Myocyte (in vitro differentiated cells): ENCODE data around the gene BRAT1. TPM values are rescaled to one million over a fixed set of nuclear protein-coding genes. Genes with fewer than 3 reads are reported as not detected.

Source experiments
- DNase-seq: peaks from one replicate; pipeline ENCODE4 v3.0.0-alpha.2; 2012; ENCODE audit warnings: low read depth
- total RNA-seq: library from RNA; depleted of rRNA; stranded (reverse); fragments of >200 nt; gene quantifications from 2 replicates; pipeline ENCODE4 v1.2.3, GENCODE V29; 2014

The BRAT1 gene
- total RNA-seq, 1 donor from 2014 or later = 43.1 TPM

DNA sequence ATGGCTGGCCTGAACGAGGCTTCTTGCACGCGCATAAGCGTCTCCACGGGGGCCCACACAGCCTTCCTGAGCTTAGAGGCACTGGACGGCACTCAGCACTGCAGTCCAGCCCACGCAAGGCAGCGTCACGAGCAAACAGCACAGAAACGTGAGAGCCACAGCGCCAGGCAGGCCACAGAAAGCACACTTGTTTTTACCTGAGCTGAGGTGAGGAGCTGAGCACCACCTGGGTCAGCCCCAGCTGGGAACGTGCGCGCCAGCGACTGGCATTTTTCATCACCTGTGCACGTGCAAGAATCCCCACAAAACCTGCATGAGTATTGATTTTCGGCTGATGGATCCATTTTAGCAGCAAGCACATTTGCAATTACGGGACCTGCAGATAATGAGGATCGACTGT lies 30.1 kb upstream of the BRAT1 start:
- no peak for DNase-seq

DNA sequence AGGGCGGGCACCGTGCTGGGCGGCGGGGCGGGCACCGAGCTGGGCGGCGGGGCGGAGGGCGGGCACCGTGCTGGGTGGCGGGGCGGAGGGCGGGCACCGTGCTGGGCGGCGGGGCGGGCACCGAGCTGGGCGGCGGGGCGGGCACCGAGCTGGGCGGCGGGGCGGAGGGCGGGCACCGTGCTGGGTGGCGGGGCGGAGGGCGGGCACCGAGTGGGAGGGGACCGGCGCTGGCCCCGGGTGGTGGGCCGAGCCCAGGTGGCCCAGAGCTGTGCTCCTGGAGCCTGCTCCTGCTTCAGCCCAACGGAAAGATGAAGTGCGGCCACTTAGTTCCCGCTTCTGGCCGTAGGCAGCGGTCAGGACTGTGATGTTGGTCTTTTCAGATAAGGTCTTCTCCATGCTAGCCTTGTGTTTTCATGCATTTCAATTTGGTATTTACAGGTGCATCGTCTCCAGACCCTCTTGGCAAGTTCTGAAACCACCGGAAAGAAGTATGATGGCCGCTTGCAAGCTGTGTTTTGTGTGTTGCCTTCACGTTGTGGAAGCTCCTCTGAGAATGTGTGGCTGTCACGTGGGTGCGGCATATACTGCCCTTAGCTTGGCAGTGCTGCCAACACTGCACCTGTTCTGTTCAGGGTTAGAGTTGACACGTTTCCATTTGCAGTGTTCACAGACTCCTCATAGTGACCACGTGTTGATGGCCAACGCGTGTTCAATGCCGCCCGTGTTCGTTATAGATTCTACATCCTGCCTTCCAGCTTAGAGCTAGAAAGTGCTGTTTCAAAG lies 28.7 kb upstream of the BRAT1 start:
- DNase-seq = peak; percentile 50

DNA sequence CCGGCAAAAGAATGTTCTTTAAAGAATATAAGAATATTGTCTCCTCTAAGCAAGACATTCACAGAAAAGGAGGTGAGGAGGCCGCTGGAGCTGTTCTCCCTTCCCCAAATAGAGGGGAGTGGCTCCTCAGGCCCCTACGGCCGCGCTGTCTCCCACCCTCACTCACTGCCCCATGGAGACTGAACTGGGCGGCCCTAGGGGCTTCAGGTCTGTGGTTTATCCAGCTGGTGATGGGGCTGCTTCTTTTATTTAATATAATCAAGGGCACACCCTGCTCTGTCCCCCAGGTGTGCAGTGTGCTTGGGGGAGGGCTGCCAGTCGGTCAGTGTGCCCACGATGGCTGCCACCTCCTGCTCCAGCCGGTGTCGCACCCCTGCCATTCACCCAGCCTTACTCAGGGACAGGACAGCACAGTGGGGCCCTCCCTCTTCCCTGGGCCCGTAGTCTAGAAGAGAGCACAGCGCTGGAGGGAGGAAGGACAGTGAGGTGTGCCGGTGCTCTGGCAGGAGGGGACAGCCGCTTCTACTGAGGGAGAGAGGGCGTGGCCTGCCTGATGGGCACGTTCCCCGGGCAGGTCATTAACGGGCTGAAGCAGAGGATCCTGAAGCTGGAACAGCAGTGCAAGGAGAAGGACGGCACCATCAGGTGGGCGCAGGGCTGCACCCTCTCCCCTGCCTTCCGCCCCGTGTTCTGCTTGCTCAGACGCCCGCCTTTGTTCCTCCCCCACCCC lies 26.8 kb upstream of the BRAT1 start:
- no peak for DNase-seq

DNA sequence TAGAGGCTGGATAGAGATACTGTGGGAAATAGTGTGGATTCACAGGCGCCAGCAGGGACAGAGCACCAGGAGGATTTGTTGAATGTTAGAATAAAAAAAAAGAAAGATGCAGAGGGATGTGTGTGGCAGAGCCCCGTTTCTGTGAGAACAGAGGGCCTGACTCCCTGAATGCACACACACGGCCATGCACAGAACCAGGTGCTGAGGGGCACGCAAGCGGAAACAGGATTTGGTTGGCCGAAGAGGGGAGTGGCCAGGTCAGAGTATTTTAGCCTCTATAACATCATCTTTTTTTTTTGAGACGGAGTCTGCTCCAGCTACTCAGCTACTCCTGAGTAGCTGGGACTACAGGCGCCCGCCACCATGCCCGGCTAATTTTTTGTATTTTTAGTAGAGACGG lies 25.3 kb upstream of the BRAT1 start:
- DNase-seq = no peak

DNA sequence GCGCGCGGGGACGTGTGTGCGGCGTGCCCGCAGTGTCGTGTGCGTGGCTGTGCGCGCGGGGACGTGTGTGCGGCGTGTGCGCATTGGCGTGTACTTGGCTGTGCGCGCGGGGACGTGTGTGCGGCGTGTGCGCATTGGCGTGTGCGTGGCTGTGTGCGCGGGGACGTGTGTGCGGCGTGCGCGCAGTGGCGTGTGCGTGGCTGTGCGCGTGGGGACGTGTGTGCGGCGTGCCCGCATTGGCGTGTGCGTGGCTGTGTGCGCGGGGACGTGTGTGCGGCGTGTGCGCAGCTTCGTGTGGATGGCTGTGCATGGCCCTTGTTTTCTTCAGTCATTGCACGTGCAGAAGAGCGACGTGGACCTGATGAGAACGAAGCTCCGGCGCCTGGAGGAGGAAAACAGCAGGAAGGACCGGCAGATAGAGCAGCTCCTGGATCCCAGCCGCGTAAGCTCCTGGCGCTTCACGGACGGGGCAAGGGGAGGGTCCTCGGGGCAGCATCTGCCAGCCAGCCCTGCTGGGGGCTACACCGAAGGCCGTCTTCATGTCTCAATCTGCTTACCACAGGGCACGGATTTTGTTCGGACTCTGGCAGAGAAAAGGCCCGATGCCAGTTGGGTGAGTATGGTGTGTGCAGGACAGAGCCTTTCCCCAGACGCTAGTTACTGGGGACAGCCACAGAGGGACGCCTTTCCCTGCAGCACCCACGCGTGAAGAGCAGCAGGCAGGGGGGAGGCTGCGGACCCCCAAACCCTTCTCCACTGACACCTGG lies 22.8 kb upstream of the BRAT1 start:
- no peak for DNase-seq

DNA sequence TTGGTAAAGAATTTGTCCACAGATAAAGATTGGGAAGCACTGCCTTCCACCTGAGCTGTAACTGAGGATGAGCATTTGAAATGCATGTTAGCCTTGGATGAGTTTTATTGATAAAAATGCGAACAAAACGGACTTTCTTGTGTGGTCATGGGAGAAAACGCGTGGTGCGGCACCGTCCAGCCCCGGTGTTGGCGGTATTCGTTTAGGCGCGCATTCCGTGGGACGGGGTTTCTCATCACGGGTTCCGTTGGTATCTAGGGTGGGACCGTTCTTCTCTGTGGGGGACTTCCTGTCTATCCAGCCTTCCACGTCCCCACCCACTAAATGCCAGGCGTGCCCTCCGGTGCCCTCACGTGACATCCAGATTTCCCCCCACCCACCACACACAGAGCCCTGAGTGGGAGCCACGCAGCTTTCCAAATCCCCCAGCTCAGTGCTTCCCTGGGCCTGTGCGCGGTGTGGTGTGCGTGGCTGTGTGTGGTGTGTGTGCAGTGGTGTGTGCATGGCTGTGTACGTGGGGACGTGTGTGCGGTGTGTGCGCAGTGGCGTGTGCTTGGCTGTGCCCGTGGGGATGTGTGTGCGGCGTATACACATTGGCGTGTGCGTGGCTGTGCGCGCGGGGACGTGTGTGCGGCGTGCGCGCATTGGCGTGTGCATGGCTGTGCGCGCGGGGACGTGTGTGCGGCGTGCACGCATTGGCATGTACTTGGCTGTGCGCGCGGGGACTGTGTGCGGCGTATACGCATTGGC lies 21.6 kb upstream of the BRAT1 start:
- DNase-seq = no peak

DNA sequence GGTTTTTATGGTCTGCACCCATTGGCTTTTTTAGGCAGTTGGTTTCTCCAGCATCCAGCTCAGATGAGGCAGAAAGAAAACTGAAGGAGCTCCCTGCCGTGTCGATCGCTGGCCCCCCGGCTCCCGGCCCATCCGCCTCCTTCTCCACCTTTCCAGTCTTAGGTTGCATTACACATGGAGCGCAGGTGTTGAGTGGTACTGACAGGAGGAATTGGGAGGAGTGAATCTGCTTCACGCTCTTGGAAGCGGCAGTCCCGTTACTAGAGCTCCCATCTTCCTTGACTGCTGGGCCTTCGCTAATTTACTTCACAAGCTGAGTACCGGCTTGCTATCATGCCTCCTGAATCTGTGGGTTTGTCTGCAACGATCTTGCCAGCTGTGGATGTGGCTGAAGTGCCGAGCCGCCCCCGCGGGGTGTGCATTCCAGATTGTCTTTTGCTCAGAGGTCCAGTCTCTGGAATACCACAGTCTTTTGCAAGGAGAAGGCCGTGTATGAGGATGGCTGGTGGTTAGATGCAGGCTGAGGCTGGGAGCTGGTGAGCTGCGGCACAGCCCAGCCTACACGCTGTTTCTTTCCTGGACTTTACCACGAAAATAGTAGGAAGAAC lies 20.5 kb upstream of the BRAT1 start:
- DNase-seq = peak; percentile 37

DNA sequence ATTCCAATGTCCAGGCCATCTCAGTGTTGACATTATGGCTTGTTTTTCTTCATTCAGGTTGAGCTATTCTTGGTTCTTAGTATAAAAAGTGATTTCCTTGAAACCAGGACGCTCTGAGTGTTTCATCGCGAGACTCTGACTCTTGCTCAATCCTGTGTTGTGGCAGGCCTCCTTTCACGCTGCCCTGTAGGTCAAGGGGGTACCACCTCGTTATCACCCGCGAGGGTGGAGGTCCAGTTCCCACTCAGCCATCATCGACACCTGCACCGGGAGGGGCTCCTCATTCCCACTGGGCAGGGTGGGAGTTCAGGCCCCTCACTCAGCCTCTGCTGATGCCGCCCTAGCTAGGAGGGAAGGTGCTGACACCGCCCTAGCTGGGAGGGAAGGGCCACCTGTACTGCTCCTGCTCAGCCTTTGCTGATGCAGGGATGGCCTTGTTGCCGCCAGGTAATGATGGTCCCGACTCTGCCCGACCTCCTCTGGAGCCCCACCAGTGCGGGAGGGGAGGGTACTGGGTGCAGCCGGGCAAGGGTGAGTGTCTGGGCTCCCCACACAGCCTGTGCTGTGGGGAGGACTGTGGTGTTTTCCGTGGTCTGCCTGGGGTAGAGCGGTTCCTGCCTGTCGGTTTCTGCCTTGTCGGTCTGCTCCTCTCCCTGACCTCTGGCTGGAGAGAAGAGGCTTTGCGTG lies 19.9 kb upstream of the BRAT1 start:
- DNase-seq = no peak

DNA sequence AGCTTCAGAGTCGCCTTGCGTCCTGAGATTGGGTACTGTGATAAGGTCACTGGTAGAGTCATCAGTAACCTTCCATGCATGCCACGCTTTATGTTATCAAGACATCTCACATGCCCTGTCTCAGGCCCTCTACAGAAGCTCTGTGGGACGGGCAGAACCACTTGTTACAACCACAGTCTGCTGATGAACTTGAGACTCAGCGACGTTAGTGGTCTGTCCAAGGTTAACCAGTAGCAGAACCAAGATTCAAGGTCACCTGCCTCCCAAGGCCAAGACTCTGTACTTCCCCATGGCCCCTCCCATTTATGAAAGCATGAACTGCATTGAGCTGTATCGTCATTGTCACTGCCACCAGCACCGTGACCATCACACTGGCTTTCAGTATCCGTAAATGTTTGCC lies 18.4 kb upstream of the BRAT1 start:
- no peak for DNase-seq

DNA sequence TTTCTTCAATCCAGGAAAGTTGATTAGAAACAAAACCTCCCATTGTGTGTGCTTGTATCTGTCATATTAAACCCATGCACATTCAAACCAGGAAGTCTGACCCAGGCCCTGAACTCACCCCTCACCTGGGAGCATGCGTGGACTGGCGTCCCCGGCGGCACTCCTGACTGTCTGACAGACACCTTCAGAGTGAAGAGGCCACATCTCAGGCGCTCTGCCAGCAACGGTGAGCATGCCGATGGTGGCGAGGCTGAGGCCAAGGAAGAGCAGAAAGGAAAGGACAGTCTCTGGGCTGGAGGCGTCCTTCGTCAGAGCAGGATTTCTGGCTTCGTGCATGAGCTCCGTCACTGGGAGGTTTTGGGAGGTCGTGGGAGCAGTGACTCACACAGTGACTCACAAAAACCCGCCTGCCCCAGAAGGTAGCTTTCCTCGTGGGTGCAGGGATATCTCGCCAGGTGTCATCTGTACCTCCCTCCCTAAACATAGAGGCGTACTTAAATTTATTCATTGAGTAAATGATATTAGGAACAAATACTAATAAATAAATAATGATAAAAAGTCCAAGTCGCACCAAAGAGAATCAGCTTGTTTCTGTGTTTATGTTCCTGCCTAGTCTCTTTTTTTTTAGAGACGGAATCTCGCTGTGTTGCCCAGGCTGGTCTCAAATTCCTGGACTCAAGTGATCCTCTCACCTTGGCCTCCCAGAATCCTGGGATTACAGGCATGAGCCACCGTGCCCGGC lies 16.9 kb upstream of the BRAT1 start:
- DNase-seq = no peak

DNA sequence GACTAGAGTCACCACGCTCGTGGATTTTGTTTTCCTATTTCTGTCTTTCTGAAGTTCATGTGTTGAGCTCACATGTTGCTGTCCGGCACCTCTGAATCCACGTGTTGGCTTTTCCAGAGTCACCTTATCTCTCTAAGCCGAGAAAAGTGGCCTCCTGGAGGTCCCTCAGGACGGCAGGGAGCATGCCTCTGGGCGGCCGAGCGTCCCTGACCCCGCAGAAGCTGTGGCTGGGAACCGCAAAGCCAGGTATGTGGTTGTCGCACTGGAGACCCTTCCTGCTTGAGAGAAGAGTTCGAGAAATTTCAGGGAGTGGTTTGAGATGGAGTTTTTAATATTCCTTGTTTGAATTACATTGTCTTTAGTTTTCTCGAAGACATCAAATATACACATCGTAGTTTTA lies 16.1 kb upstream of the BRAT1 start:
- no peak for DNase-seq

DNA sequence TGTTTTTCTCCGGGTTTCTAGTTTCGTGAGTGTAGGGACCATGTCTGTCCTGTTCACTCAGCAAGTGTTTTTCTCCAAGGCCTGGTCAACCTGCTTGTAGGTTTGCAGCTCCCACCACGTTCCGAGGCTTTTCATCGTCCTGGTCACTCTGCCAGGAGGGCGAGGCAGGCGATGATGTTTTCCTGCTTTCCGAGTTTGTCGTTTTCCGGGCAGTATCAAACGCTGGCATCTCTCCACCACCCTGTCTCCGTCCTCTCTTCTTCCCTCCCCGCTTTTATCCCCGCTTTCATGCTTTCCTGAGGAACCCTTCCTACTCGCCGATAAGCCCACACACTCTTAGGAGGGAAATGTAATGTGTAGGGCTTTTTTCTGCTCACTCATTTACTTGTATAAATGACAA lies 14.7 kb upstream of the BRAT1 start:
- DNase-seq = no peak

DNA sequence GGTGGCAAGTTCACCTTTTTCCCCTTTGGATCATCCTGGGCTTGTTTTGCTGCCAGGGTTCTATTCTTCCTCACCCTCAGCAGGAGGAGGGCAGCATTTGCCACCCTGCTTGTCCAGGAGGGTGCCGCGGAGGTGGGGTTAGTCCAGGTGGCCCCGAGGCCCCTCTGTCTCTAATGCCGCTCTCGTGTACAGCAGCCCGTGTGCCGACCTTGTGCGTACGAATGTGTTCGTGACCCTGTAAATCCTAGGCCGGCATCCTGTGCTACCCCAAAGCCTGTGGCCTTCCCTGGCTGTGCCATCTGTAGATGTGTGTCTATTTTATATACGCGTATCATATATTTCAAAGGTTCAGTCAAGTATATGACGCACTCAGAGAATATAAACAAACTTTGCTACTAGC lies 14.1 kb upstream of the BRAT1 start:
- DNase-seq = no peak

DNA sequence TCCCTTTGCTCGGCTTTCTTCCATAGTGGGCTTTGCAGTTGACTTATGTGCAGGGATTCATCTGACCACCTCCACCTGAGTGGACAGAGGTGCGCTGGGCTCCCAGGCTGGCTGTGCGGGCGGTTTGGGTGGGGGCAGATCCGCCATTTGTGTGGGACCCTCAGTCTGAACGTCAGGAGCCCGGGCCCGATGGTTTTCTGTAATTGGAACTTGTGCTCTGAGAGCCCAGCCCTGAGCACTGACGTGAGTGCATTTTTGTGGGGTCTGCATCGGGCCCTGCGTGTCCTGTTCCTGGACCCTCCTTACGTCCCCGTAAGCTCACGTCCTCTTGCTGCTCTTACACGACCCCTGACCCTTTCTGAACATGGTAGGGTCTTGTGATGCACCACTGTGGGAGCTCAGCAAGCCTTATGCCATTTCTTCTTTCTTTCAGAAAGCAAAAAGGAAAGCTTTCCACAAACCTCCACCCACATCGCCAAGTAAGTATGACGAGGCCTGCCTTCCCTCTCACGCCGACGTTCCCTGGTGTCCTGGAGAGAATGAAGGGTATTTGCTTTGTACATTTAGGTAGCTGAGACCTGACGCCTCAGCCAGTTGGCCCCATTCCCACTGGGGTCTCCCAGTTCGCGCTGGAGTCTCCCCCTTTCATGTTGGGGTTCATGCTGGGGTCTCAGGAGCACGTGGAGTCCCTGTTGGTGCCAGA lies 13.3 kb upstream of the BRAT1 start:
- no peak for DNase-seq

DNA sequence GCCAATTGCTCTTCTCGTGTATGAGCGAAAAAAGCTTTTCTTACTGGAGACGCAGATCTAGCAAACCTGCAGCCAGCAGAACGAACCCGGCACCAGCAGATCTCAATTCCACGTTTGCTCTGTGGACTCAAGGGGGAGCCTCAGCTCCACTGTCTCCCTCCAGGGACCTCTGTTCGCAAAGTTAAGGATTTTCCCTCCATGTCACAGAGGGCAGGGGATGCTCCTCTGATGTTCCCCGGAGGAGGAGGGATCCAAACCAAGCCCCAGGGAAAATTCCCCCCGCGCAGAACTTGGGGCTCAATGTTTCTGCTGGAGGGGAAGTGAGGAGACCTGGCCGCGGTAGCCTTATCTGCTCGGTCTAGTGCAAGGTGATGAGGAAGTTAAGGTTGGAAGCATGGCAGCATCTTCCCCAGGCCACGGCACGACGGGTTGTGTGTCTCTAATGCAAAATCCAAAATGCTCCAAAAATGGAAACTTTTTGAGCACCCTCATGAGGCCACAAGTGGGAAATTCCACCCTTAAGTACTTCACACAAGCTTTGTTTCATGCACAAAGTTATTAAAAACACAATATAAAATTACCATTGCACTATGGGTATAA lies 12.5 kb upstream of the BRAT1 start:
- DNase-seq = peak; percentile 42

DNA sequence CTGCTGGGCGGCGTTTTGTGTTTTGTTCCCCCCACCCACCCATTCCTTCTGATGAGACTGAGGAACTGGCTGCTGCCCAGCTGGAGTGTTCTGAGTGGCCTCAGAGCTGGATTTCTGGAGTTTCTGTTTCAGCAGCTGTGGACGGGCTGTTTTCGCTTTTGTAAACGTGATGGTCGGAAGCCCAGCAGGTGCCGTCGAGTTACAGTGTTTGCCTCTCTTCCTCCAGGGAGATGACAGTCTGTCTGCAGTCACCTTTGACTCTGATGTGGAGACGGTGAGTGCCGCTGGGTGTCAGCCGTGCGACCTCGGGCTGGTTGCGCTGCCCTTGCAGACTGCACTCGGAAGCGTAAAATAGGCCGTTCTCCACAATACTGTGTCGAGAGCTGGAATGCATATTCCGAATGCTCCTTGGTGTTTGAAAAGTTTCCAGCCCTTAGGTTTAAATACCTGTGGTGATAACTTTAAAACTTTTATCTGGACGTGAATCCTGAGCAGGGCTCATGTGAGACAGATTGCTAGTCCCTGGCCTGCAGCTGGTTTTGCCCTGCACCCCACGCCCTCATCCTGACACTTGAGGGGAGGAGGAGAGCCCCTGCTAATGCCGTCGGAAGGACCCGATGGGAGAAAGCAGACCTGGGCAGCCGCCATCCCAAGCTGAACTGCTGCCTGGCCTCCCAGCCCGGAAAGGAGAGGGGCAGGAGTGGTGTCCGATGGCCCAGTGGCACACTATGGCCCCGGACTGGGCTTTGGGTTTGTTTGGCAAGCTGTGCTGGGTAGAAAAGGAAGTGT lies 11.8 kb upstream of the BRAT1 start:
- no peak for DNase-seq

DNA sequence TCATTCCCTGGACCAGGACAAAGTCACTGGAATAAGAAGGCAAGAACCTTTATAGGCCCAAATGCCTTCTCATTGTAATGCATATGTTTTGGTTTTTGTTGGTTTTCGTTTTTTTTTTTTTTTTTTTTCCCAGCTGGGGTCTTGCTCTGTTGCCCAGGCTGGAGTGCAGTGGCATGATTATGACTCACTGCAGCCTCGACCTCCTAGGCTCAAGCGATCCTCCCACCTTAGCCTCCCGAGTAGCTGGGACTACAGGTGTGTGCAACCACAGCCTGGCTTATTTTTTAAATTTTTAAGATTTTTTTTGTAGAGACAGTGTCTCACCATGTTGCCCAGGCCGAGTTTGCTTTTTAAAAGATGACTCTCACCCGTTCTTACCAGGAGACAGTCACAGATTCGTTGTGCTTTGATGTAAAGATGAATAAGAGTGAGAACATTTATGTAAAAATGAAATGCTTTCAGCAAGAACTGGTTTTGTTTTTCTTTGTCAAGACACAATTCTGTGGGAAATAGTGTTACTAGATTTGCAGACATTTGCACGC lies 11.1 kb upstream of the BRAT1 start:
- no peak for DNase-seq
